ENCODE results near the gene KIF26A.

Gene KIF26A

GRCh38 chr14:104126753-104127152, 11.6 kb upstream of the KIF26A start:
- Histone ChIP-seq H3K27me3 (ENCODE audit: low read length) (no peaks in the 10 kb centered on the region), H4K20me1 (ENCODE audit: low read depth, low read length) (no peaks in the 10 kb centered on the region), H3K27ac (ENCODE audit: low read depth, low read length) (no peak overlapping the region), H3K4me3 (ENCODE audit: insufficient read depth, low read length, poor library complexity, severe bottlenecking) (no peak overlapping the region), H3F3A (ENCODE audit: insufficient read depth) (no peaks in the 10 kb centered on the region), H3K9me3 (ENCODE audit: insufficient read depth, low read length) (peaks cover 16% of the 10 kb centered on the region; the same call in 1 of the 2 replicates), H3K9me2 (replicated peaks; ENCODE audit: insufficient read depth, low read length) (no peaks in the 10 kb centered on the region), H3K36me3 (ENCODE audit: low read length) (no peaks in the 10 kb centered on the region), H3K9ac (ENCODE audit: low read length) (no peak overlapping the region), H2AFZ (ENCODE audit: low read depth, low read length, severe bottlenecking) (no peak overlapping the region), H3K79me2 (ENCODE audit: insufficient read depth, low read length) (no peaks in the 10 kb centered on the region), H3K4me2 (ENCODE audit: low read depth, low read length, poor library complexity, severe bottlenecking) (no peak overlapping the region)
- TF ChIP-seq EZH2phosphoT487 (conservative IDR thresholded peaks at IDR 0.05; ENCODE audit: low read length) (no peak), CTCF (IDR thresholded peaks at IDR 0.05; ENCODE audit: insufficient read depth, low read length, poor library complexity, severe bottlenecking) (no peak)

DNA sequence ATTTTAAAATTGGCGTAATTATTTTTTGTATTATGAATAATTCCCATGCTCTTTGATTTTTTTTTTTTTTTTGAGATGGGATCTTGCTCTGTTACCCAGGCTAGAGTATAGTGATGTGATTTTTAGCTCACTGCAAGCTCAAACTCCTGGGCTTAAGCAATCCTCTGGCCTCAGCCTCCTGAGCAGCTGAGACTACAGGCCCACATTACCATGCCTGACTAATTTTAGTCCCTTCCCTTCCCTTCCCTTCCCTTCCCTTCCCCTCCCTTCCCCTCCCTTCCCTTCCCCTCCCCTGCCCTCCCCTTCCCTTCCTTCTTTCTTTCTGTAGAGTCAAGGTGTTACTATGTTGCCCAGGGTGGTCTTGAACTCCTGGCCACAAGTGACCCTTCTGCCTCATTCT, 9.4 kb upstream of the KIF26A start:
- Histone ChIP-seq H3K4me3 (ENCODE audit: insufficient read depth, low read length, poor library complexity, severe bottlenecking) (no peak overlapping the region), H3K79me2 (ENCODE audit: insufficient read depth, low read length) (no peaks in the 10 kb centered on the region), H3F3A (ENCODE audit: insufficient read depth) (no peaks in the 10 kb centered on the region), H3K27me3 (ENCODE audit: low read length) (no peaks in the 10 kb centered on the region), H3K9ac (ENCODE audit: low read length) (no peak overlapping the region), H3K27ac (ENCODE audit: low read depth, low read length) (no peak overlapping the region), H3K4me2 (ENCODE audit: low read depth, low read length, poor library complexity, severe bottlenecking) (no peak overlapping the region), H4K20me1 (ENCODE audit: low read depth, low read length) (no peaks in the 10 kb centered on the region), H3K36me3 (ENCODE audit: low read length) (no peaks in the 10 kb centered on the region), H3K9me2 (replicated peaks; ENCODE audit: insufficient read depth, low read length) (no peaks in the 10 kb centered on the region), H2AFZ (ENCODE audit: low read depth, low read length, severe bottlenecking) (no peak overlapping the region), H3K9me3 (ENCODE audit: insufficient read depth, low read length) (peaks cover 16% of the 10 kb centered on the region; the same call in 1 of the 2 replicates)
- TF ChIP-seq CTCF (IDR thresholded peaks at IDR 0.05; ENCODE audit: insufficient read depth, low read length, poor library complexity, severe bottlenecking): no peak
- no peak for TF ChIP-seq EZH2phosphoT487 (conservative IDR thresholded peaks at IDR 0.05; ENCODE audit: low read length)

- Histone ChIP-seq H3K27ac (ENCODE audit: low read depth, low read length) (no peak overlapping the region), H3K36me3 (ENCODE audit: low read length) (no peaks in the 10 kb centered on the region), H3K9me2 (replicated peaks; ENCODE audit: insufficient read depth, low read length) (no peaks in the 10 kb centered on the region), H4K20me1 (ENCODE audit: low read depth, low read length) (no peaks in the 10 kb centered on the region), H3K27me3 (ENCODE audit: low read length) (no peaks in the 10 kb centered on the region), H2AFZ (ENCODE audit: low read depth, low read length, severe bottlenecking) (no peak overlapping the region), H3K4me3 (ENCODE audit: insufficient read depth, low read length, poor library complexity, severe bottlenecking) (no peak overlapping the region), H3K4me2 (ENCODE audit: low read depth, low read length, poor library complexity, severe bottlenecking) (no peak overlapping the region), H3F3A (ENCODE audit: insufficient read depth) (no peaks in the 10 kb centered on the region), H3K79me2 (ENCODE audit: insufficient read depth, low read length) (no peaks in the 10 kb centered on the region), H3K9ac (ENCODE audit: low read length) (no peak overlapping the region), H3K9me3 (ENCODE audit: insufficient read depth, low read length) (peaks cover 16% of the 10 kb centered on the region; the same call in 1 of the 2 replicates)
- TF ChIP-seq EZH2phosphoT487 (conservative IDR thresholded peaks at IDR 0.05; ENCODE audit: low read length) (no peak), CTCF (IDR thresholded peaks at IDR 0.05; ENCODE audit: insufficient read depth, low read length, poor library complexity, severe bottlenecking) (no peak)
Measured at GRCh38 chr14:104129556-104129955, 8.8 kb upstream of the KIF26A start.
